ENCODE results near the gene AAGAB. TPM values are rescaled to one million over a fixed set of nuclear protein-coding genes. Genes with fewer than 3 reads are reported as not detected.

Gene AAGAB
- total RNA-seq, 4 donors from 2014 or later: 39.7 to 343 (median 54.1) TPM

DNA sequence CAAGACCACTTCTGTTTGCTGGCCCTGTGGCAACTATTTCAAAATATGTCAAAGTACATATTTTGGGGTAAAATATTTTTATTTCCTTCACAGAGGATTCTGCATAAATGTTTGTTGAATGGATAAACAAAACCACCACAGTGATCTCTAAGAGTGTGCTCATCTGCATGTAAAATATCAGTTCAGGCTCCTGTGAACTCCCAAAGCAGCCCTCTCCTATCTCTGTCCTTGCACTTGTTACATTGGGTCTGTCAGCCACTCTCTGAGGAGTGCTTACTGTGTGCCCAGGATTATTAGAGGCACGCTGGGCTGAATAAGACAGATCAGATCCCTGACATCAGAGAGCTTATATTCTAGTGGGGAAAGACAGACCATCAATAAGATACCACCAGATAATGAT, 27.3 kb upstream of the AAGAB start:
- in situ Hi-C loops (cut with MboI; ENCODE audit: low pct_ligation_motif_present in 1 of 4, low pct_unique_long_range_greater_than_20kb in 1 of 4, low sequenced_read_pairs in 3 of 4): no loop called here
- TF ChIP-seq CTCF (IDR thresholded peaks at IDR 0.05) (no peak), EP300 (IDR thresholded peaks at IDR 0.05; ENCODE audit: low read depth) (no peak), POLR2AphosphoS5 (IDR thresholded peaks at IDR 0.05) (no peak), POLR2A (IDR thresholded peaks at IDR 0.05) (no peak)
- no peaks in the 10 kb centered on the region for H3K36me3 ChIP-seq
- no peak overlapping the region for H3K4me3 ChIP-seq
- H3K27ac ChIP-seq: no peak overlapping the region
- intact Hi-C loops (cut with DNase I; ENCODE audit: low total_unique reads): no loop called here
- DNase-seq: no peak
- peaks cover 0 to 7% of the 10 kb centered on the region in 2 donors for H3K9me3 ChIP-seq
- no peaks in the 10 kb centered on the region for H3K27me3 ChIP-seq
- WGBS, 2 donors (ENCODE audit: low coverage in 1 of 2): 82% methylated on average over 1 of the region's 1 CpG; no CpG with 5 or more reads in 1 of the 2 donors
- no peaks in the 10 kb centered on the region for H3K4me1 ChIP-seq

DNA sequence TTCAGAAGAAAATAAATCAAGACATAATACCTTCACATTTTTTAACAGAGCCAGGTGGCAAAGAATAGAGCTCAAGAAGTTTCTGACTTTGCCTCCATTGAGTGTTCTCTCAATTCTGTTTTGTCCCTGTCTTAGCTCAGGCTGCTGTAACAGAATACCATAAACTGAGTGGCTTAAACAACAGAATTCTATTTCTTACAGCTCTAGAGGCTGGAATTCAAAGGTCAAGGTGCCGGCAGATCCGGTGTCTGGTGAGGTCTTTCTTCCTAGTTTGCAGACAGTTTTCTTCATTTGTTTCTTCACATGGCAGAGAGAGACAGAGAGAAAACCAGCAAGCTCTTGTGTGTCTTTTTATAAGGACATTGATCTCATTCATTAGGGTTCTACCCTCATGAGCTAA, 25.8 kb upstream of the AAGAB start:
- TF ChIP-seq POLR2AphosphoS5 (IDR thresholded peaks at IDR 0.05): no peak
- TF ChIP-seq POLR2A (IDR thresholded peaks at IDR 0.05): no peak
- WGBS, 2 donors (ENCODE audit: low coverage in 1 of 2): 42 to 62% methylated on average over 2 of the region's 2 CpGs
- no peaks in the 10 kb centered on the region for H3K27me3 ChIP-seq
- in situ Hi-C loops (cut with MboI; ENCODE audit: low pct_ligation_motif_present in 1 of 4, low pct_unique_long_range_greater_than_20kb in 1 of 4, low sequenced_read_pairs in 3 of 4): no loop called here
- H3K27ac ChIP-seq: no peak overlapping the region
- H3K4me1 ChIP-seq: no peaks in the 10 kb centered on the region
- no peak overlapping the region for H3K4me3 ChIP-seq
- no peaks in the 10 kb centered on the region for H3K36me3 ChIP-seq
- H3K9me3 ChIP-seq: no peaks in the 10 kb centered on the region
- intact Hi-C loops (cut with DNase I; ENCODE audit: low total_unique reads): no loop called here
- DNase-seq: no peak

DNA sequence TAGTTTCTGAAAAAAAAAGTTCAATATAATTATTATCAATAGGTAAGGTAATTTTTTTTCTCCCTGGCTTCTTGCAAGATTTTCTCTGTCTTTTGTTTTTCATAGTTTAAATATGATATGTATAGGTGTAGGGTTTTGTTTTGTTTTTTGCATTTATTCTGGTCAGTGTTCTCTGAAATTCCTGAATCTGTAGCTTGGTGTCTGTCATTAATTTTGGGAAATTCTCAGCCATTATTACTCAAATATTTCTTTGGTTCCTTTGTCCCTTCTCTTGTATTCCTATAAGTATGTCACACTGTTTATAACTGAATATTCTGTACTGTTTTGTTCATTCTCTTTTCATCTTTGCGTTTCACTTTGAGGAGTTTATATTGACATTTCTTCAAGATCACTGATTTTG, 22.2 kb upstream of the AAGAB start:
- 100% methylated on average over 1 of the region's 1 CpG for WGBS, 2 donors (ENCODE audit: low coverage in 1 of 2)
- no peak overlapping the region for H3K27ac ChIP-seq
- no peak for TF ChIP-seq POLR2AphosphoS5 (IDR thresholded peaks at IDR 0.05)
- TF ChIP-seq CTCF (IDR thresholded peaks at IDR 0.05): no peak
- TF ChIP-seq POLR2A (IDR thresholded peaks at IDR 0.05): no peak
- no peak for TF ChIP-seq EP300 (IDR thresholded peaks at IDR 0.05; ENCODE audit: low read depth)
- DNase-seq: no peak
- in situ Hi-C loops (cut with MboI; ENCODE audit: low pct_ligation_motif_present in 1 of 4, low pct_unique_long_range_greater_than_20kb in 1 of 4, low sequenced_read_pairs in 3 of 4): no loop called here
- peaks cover 6 to 12% of the 10 kb centered on the region in 2 donors for H3K9me3 ChIP-seq
- intact Hi-C loops (cut with DNase I; ENCODE audit: low total_unique reads): no loop called here
- H3K27me3 ChIP-seq: no peaks in the 10 kb centered on the region
- no peaks in the 10 kb centered on the region for H3K4me1 ChIP-seq
- H3K36me3 ChIP-seq: no peaks in the 10 kb centered on the region
- no peak overlapping the region for H3K4me3 ChIP-seq

- Histone ChIP-seq H3K4me3 (no peak overlapping the region), H3K36me3 (no peaks in the 10 kb centered on the region), H3K27me3 (no peaks in the 10 kb centered on the region), H3K9me3 (peaks cover 6 to 12% of the 10 kb centered on the region in 2 donors), H3K4me1 (no peaks in the 10 kb centered on the region), H3K27ac (no peak overlapping the region)
- no peak for DNase-seq
- in situ Hi-C loops (cut with MboI; ENCODE audit: low pct_ligation_motif_present in 1 of 4, low pct_unique_long_range_greater_than_20kb in 1 of 4, low sequenced_read_pairs in 3 of 4) (no loop called here), intact Hi-C loops (cut with DNase I; ENCODE audit: low total_unique reads) (no loop called here)
- no peak for TF ChIP-seq POLR2A (IDR thresholded peaks at IDR 0.05)
- no peak for TF ChIP-seq EP300 (IDR thresholded peaks at IDR 0.05; ENCODE audit: low read depth)
- TF ChIP-seq POLR2AphosphoS5 (IDR thresholded peaks at IDR 0.05): no peak
- no peak for TF ChIP-seq CTCF (IDR thresholded peaks at IDR 0.05)
- 84 to 100% methylated on average over 1 of the region's 1 CpG for WGBS, 2 donors (ENCODE audit: low coverage in 1 of 2)
Observed at GRCh38 chr15:67274236-67274635, 19.8 kb upstream of the AAGAB start.
